Coronary artery (tissue), 2 donors: Measurements from ENCODE around the gene NPLOC4.

Source experiments
- DNase-seq: peaks from one replicate; pipeline ENCODE4 v3.0.0-alpha.2; 2017; ENCODE audit warnings: low spot score
- H3K27ac ChIP-seq, 2 donors: fragments of 200-600 bp; sonication (generic); one replicate each; pipeline ENCODE4 v1.5.1; 2016 to 2019
- H3K4me3 ChIP-seq: fragments of 200-600 bp; sonication (generic); 2 replicates; pipeline ENCODE4 v1.5.1; 2016; ENCODE audit warnings: mild to moderate bottlenecking, moderate library complexity
- CTCF ChIP-seq: fragments of 200-600 bp; sonication (generic); IDR thresholded peaks from one replicate; pipeline ENCODE4 v1.5.1; 2019; ENCODE audit warnings: antibody characterized with exemption

Gene NPLOC4

GRCh38 chr17:81636505-81637288 is at the start of gene NPLOC4, which contains the start of gene TSPAN10:
TSS of gene NPLOC4 (minus strand) at chr17:81637112. CDS start at chr17:81636930, 182 bp downstream.
TSS of gene TSPAN10 (plus strand) at chr17:81637196. CDS start at chr17:81642413, 5,217 bp downstream.
- DNase-seq: peak; percentile 91
- Histone ChIP-seq H3K4me3 (peak within 1 kb of the TSS; percentile 86), H3K27ac (peak within 1 kb of the TSS; percentile 74 to 95)
- no peak for TF ChIP-seq CTCF

GRCh38 chr17:81686614-81687013 is 49.7 kb upstream of the NPLOC4 start:
- no peak for TF ChIP-seq CTCF
- DNase-seq: no peak
- Histone ChIP-seq H3K27ac (no peak overlapping the region), H3K4me3 (no peak overlapping the region)

GRCh38 chr17:81685108-81685507 is 48.2 kb upstream of the NPLOC4 start:
- Histone ChIP-seq H3K4me3 (peak overlapping the region; percentile 98), H3K27ac (no peak overlapping the region)
- no peak for DNase-seq
- TF ChIP-seq CTCF: no peak

- peak overlapping the region; percentile 83 to 92 for H3K27ac ChIP-seq
- TF ChIP-seq CTCF: no peak
- DNase-seq: no peak
- H3K4me3 ChIP-seq: peak overlapping the region; percentile 98
Observed at GRCh38 chr17:81684442-81684911, 47.6 kb upstream of the NPLOC4 start.

GRCh38 chr17:81683584-81684441 is 46.9 kb upstream of the NPLOC4 start, which contains the start of the genes ARL16 and HGS:
TSS of gene ARL16 (minus strand) at chr17:81683797. CDS start at chr17:81683753, 44 bp downstream.
TSS of gene HGS (plus strand) at chr17:81684011. CDS start at chr17:81684067, 56 bp downstream.
- peak; percentile 98 for DNase-seq

GRCh38 chr17:81683208-81683583 is 46.3 kb upstream of the NPLOC4 start:
- no peak for TF ChIP-seq CTCF
- Histone ChIP-seq H3K4me3 (peak overlapping the region; percentile 98), H3K27ac (peak overlapping the region; percentile 83 to 92)
- DNase-seq: no peak

More at GRCh38 chr17:81683584-81684441, 46.9 kb upstream of the NPLOC4 start, which contains the start of the genes ARL16 and HGS:
- Histone ChIP-seq H3K27ac (peak within 1 kb of the TSS; percentile 83 to 92), H3K4me3 (peak within 1 kb of the TSS; percentile 98)
- no peak for TF ChIP-seq CTCF
